Erythroblast (primary cell): Measurements from ENCODE around the gene CALML6.

ENCODE experiments used
- DNase-seq, 2 experiments: peaks; one replicate each; lab custom pipeline; 2025; lab: John Stamatoyannopoulos, UW
- GATA1 ChIP-seq: IDR thresholded peaks from 2 replicates; pipeline ENCODE4 v1.6.1; 2011; ENCODE audit warnings: low read depth, mild to moderate bottlenecking, control low read depth, low read length, moderate library complexity
- POLR2A ChIP-seq: IDR thresholded peaks from 2 replicates; pipeline ENCODE4 v1.6.1; 2011; ENCODE audit warnings: mild to moderate bottlenecking, low read length

The CALML6 gene

GRCh38 chr1:1942753-1943656, 27.9 kb downstream of the CALML6 start:
- DNase-seq: no peak

GRCh38 chr1:1943834-1944570, 28.9 kb downstream of the CALML6 start:
- DNase-seq: peak; percentile 27 to 49
- TF ChIP-seq POLR2A (no peak), GATA1 (no peak)

More at GRCh38 chr1:1942753-1943656, 27.9 kb downstream of the CALML6 start:
- TF ChIP-seq GATA1 (no peak), POLR2A (no peak)

GRCh38 chr1:1945782-1946393, 30.8 kb downstream of the CALML6 start:
- no peak for TF ChIP-seq POLR2A
- no peak for TF ChIP-seq GATA1
- DNase-seq: no peak

DNA sequence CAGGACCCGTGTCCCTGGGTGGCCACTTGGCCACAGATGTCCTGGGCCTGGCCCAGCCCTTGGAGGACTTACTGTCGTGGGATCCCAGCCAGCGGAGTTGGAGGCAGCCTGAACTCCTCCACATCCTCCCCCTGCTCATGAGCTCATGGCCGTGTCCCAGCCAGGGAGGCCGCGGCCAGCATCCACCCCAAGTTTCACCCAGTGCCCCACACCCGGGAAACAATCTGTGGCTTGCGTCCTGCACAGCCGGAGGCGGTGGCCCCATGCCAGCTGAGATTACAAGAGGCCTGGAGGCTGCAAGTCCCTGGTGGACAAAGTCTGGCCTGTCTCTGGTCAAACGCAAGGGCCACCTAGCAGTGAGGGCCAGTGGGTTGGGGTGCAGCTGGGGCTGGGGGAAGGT, 31.5 kb downstream of the CALML6 start:
- TF ChIP-seq POLR2A (no peak), GATA1 (no peak)
- DNase-seq: no peak

- TF ChIP-seq POLR2A: no peak
- no peak for TF ChIP-seq GATA1
- no peak for DNase-seq
These were observed 32.4 kb downstream of the CALML6 start for GRCh38 chr1:1947493-1947892.

- DNase-seq: no peak
- no peak for TF ChIP-seq GATA1
- TF ChIP-seq POLR2A: no peak
These were observed 33.7 kb downstream of the CALML6 start for GRCh38 chr1:1948783-1949182.

DNA sequence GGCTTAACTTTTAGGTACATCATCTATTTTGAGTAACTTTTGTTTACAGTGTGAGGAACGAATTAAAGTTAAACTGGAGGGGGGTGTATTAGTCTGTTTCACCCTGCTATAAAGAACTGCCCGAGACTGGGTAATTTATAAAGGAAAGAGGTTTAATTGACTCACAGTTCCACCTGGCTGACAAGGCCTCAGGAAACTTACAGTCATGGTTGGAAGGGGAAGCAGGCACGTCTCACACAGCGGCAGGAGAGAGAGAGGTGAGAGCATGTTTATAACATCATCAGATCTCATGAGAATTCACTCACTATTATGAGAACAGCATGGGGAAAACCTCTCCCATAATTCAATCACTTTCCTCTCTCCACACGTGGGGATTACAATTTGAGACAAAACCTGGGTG, 35.9 kb downstream of the CALML6 start:
- no peak for DNase-seq
- TF ChIP-seq GATA1: no peak
- TF ChIP-seq POLR2A: no peak

DNA sequence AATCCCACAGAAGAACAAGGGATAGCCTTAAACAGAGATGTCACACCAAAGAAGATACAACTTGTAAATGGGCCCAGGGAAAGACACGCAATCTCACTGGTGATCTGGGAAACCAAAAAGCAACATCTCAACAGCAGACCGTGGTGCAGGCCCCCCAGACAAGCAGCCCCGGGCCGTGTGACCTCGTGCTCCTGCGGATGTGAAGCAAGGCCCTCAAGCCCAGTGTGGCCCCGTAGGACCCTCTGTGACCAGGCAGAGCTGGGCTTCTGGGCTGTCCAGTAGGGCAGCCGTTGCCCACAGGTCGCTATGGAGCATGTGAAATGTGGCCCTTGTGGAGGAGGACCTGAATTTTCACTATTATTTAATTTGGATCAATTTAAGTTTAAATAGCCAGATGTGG, 39.0 kb downstream of the CALML6 start:
- TF ChIP-seq POLR2A (no peak), GATA1 (no peak)
- DNase-seq: no peak

- TF ChIP-seq GATA1 (no peak), POLR2A (no peak)
- peak in 1 of 2 experiments; percentile 7 for DNase-seq
These were observed 39.9 kb downstream of the CALML6 start for GRCh38 chr1:1954831-1955441.

- TF ChIP-seq GATA1 (no peak), POLR2A (no peak)
- no peak for DNase-seq
These were observed 40.6 kb downstream of the CALML6 start for GRCh38 chr1:1955621-1956094.

DNA sequence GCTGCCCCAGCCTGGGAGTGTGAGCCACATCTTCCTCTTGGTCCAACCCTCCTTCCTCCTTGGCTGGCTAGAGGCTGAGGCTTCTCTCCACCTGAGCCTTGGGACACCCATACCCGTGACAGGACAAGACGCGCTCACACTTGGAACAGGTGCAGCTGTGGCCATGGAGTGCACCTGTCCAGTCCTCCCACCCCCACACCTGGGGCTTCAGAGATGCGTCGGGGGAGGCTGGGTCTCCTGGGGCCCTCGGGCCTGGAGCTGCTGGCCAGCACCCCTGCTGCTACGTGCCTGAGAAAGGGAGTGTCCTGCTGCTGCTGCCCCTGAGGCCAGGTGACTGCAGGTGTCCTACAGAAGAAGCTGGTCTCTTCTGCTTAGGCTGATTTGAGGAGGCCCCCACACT, 41.0 kb downstream of the CALML6 start:
- TF ChIP-seq POLR2A: no peak
- no peak for TF ChIP-seq GATA1
- no peak for DNase-seq

DNA sequence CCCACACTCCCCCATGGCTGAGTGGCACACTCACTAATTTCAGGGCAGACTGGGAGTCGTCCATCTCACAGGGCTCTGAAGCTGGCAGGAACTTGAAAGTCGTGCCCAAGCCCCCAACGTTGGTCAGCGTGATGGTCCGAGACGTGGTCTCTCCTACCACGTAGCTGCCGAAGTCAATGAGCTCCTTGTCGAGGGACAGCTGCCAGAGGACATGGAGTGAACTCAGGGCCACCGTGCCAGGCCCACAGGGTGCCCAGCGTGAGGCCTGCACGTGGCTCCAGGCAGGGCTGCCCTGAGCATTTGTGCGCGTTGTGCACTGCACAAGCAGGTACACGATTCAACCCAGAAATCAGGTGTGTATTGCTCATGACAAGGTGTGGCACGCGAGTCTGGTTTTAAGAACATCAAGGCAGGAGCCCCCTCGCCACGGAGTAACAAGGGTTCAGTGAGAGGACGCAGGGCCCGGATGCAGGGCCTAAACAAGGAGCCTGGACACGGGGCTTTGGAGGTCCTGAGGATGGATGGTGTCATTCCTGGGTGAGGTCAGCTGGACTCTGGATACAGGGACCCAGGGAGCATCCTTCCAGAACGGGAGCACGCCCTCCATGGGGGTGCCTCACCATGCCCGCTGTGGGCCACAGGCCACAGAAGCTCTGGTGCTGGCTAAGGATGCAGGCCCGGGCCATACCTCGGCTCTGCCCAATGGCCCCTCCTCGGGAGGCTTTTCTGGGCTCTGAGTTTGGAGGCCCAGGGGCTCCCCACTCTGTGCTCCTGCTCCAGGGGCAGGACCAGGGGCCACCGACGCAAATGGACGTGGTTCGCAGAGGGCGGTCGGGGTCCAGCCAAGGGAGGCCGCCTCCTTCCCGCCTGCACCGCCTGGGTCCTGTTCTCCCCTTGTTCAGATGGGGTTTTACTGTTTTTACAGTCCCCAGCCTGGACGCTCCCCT, 41.8 kb downstream of the CALML6 start:
- no peak for TF ChIP-seq POLR2A
- no peak for TF ChIP-seq GATA1
- no peak for DNase-seq

GRCh38 chr1:1957533-1957961, 42.5 kb downstream of the CALML6 start:
- no peak for DNase-seq

More at GRCh38 chr1:1957533-1957961, 42.5 kb downstream of the CALML6 start:
- TF ChIP-seq POLR2A (no peak), GATA1 (no peak)
